Measurements from ENCODE around the gene KRTAP3-1. TPM values are rescaled to one million over a fixed set of nuclear protein-coding genes. Genes with fewer than 3 reads are reported as not detected.
"Not testable (repeated sequence)": the region's sequence is repeated elsewhere in the genome, so short reads cannot be mapped to it uniquely, and the experiment has no call there.

KRTAP3-1 gene
- total RNA-seq, result not detected

- Mint-ChIP-seq H3K4me3 (no peak within 1 kb of the TSS), H3K36me3 (ENCODE audit: low read depth) (no peaks in the 10 kb centered on the region), H3K4me1 (ENCODE audit: low read depth) (no peaks in the 10 kb centered on the region), H3K9me3 (ENCODE audit: insufficient read depth) (no peaks in the 10 kb centered on the region), H3K27ac (no peak within 1 kb of the TSS), H3K27me3 (ENCODE audit: low read depth) (peaks cover 7% of the 10 kb centered on the region)
- DNase-seq, result no peak
- CTCF ChIA-PET, result no interaction called here
- POLR2A ChIA-PET, result no interaction called here
- no peak for ATAC-seq
These were observed at the start of gene KRTAP3-1 for GRCh38 chr17:41008811-41009210. KRTAP3-1 (minus strand) TSS chr17:41009128; CDS start chr17:41009074, 54 bp downstream.

DNA sequence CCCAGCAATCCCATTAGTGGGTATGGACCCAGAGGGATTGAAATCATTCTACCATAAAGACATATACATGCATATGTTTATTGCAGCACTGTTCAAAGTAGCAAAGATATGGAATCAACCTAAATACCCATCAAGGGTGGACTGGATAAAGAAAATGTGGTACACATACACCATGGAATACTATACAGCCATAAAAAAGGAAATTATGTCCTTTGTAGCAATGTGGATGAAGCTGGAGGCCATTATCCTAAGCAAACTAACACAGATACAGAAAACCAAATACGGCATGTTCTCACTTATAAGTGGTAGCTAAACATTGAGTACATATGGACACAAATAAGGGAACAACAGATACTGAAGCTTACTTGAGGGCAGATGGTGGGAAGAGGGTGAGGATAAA is 48.6 kb upstream of the KRTAP3-1 start:
- ChIA-PET POLR2A (interaction anchor here (1.2 kb wide), 1 partner anchor 10 kb away, joined by 3 read pairs; the partner anchor contains the start of gene KRTAP2-1), CTCF (no interaction called here)
- no peak for ATAC-seq
- peaks cover 40% of the 10 kb centered on the region for H3K27me3 Mint-ChIP-seq (ENCODE audit: low read depth)
- H3K27ac Mint-ChIP-seq, result no peak overlapping the region
- DNase-seq, result no peak
- H3K4me3 Mint-ChIP-seq, result no peak overlapping the region
- H3K36me3 Mint-ChIP-seq (ENCODE audit: low read depth), result no peaks in the 10 kb centered on the region
- H3K4me1 Mint-ChIP-seq (ENCODE audit: low read depth), result no peaks in the 10 kb centered on the region
- H3K9me3 Mint-ChIP-seq (ENCODE audit: insufficient read depth), result no peaks in the 10 kb centered on the region

GRCh38 chr17:41055130-41055529 is 46.2 kb upstream of the KRTAP3-1 start, which contains the start of gene KRTAP2-2:
KRTAP2-2 (minus strand) TSS chr17:41055230; CDS start chr17:41055211, 19 bp downstream.
- H3K27ac Mint-ChIP-seq; H3K4me1 Mint-ChIP-seq (ENCODE audit: low read depth); POLR2A ChIA-PET; DNase-seq; ATAC-seq; H3K36me3 Mint-ChIP-seq (ENCODE audit: low read depth); H3K4me3 Mint-ChIP-seq; H3K9me3 Mint-ChIP-seq (ENCODE audit: insufficient read depth); CTCF ChIA-PET: not testable (repeated sequence)
- H3K27me3 Mint-ChIP-seq (ENCODE audit: low read depth), result peaks cover 34% of the 10 kb centered on the region

DNA sequence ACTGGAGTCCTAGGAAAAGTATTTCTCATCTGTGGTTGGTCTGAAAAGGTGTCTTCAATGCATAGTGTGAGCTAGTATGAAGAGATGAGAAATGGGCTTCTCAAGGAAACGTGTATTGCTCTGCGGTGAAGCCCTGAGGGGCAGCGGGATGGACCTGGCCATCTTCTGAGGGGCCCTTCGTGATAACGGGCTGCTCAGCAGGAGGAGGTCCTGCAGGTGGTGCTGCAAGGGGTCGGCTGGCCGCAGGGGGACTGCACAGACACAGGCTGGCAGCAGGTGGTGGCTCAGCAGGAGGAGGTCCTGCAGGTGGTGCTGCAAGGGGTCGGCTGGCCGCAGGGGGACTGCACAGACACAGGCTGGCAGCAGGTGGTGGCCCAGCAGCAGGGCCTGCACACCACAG is 45.6 kb upstream of the KRTAP3-1 start:
- H3K4me3 Mint-ChIP-seq; H3K36me3 Mint-ChIP-seq (ENCODE audit: low read depth); ATAC-seq; H3K9me3 Mint-ChIP-seq (ENCODE audit: insufficient read depth); CTCF ChIA-PET; POLR2A ChIA-PET; H3K27ac Mint-ChIP-seq; DNase-seq; H3K4me1 Mint-ChIP-seq (ENCODE audit: low read depth): not testable (repeated sequence)
- H3K27me3 Mint-ChIP-seq (ENCODE audit: low read depth), result peaks cover 33% of the 10 kb centered on the region

DNA sequence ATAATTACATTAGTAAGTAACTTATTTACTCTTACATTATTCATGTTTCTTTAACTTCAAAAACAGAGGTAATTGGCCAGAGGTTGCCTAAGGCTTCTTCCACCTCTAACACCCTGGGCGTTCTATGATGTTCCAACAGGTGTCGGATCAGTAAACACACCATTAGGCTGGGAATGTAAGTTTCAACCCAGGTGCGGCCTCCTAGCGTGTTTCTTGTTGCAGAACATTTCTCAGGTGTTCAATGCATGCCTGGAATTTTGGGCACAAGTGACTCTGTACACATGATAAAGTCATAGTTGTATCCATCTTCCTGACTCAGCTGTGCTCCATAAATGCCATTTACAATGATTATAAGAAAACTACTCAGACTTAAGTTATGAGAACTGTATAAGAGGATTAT is 45.1 kb upstream of the KRTAP3-1 start:
- POLR2A ChIA-PET, result no interaction called here
- no peaks in the 10 kb centered on the region for H3K36me3 Mint-ChIP-seq (ENCODE audit: low read depth)
- no peaks in the 10 kb centered on the region for H3K9me3 Mint-ChIP-seq (ENCODE audit: insufficient read depth)
- peaks cover 31% of the 10 kb centered on the region for H3K27me3 Mint-ChIP-seq (ENCODE audit: low read depth)
- H3K4me1 Mint-ChIP-seq (ENCODE audit: low read depth), result no peaks in the 10 kb centered on the region
- CTCF ChIA-PET, result no interaction called here
- no peak overlapping the region for H3K27ac Mint-ChIP-seq
- ATAC-seq (no peak), DNase-seq (no peak)
- H3K4me3 Mint-ChIP-seq, result no peak overlapping the region

GRCh38 chr17:41052566-41052965 is 43.6 kb upstream of the KRTAP3-1 start:
- ChIA-PET POLR2A (no interaction called here), CTCF (no interaction called here)
- peaks cover 28% of the 10 kb centered on the region for H3K27me3 Mint-ChIP-seq (ENCODE audit: low read depth)
- H3K9me3 Mint-ChIP-seq (ENCODE audit: insufficient read depth), result no peaks in the 10 kb centered on the region
- ATAC-seq, result no peak
- H3K27ac Mint-ChIP-seq, result no peak overlapping the region
- H3K4me3 Mint-ChIP-seq, result no peak overlapping the region
- DNase-seq, result no peak
- H3K36me3 Mint-ChIP-seq (ENCODE audit: low read depth), result no peaks in the 10 kb centered on the region
- no peaks in the 10 kb centered on the region for H3K4me1 Mint-ChIP-seq (ENCODE audit: low read depth)

DNA sequence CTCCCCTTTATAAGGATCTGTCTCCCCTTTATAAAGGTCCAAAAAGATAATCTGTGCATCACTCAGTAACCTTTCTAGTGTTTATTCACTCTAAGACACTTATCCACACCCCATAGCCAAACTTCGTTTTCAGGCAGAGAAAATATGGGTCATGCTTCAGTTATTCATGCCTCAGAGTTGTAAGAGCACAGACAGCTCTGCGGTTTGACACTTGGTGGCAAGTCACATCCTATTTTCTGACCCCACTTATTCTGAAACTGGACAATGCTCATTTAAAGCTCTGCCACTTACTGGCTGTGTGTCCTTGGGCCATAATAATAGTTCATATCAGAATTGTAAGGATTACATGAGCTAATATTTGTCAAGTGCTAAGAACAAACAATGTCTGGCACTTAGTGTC is 40.2 kb upstream of the KRTAP3-1 start:
- no peaks in the 10 kb centered on the region for H3K4me1 Mint-ChIP-seq (ENCODE audit: low read depth)
- no peaks in the 10 kb centered on the region for H3K9me3 Mint-ChIP-seq (ENCODE audit: insufficient read depth)
- POLR2A ChIA-PET, result no interaction called here
- no peak overlapping the region for H3K4me3 Mint-ChIP-seq
- no peak overlapping the region for H3K27ac Mint-ChIP-seq
- H3K27me3 Mint-ChIP-seq (ENCODE audit: low read depth), result peaks cover 32% of the 10 kb centered on the region
- CTCF ChIA-PET, result no interaction called here
- DNase-seq, result no peak
- H3K36me3 Mint-ChIP-seq (ENCODE audit: low read depth), result no peaks in the 10 kb centered on the region
- no peak for ATAC-seq

GRCh38 chr17:41048441-41048840 is 39.5 kb upstream of the KRTAP3-1 start:
- ChIA-PET CTCF (no interaction called here), POLR2A (interaction anchor here (0.7 kb wide), 1 partner anchor 137 kb away, joined by 3 read pairs; no protein-coding TSS in a partner anchor)
- H3K9me3 Mint-ChIP-seq (ENCODE audit: insufficient read depth), result peaks cover 2% of the 10 kb centered on the region
- ATAC-seq (no peak), DNase-seq (no peak)
- no peaks in the 10 kb centered on the region for H3K4me1 Mint-ChIP-seq (ENCODE audit: low read depth)
- no peak overlapping the region for H3K27ac Mint-ChIP-seq
- no peak overlapping the region for H3K4me3 Mint-ChIP-seq
- H3K36me3 Mint-ChIP-seq (ENCODE audit: low read depth), result no peaks in the 10 kb centered on the region
- H3K27me3 Mint-ChIP-seq (ENCODE audit: low read depth), result peaks cover 30% of the 10 kb centered on the region

- H3K27me3 Mint-ChIP-seq (ENCODE audit: low read depth), result peaks cover 22% of the 10 kb centered on the region
- H3K36me3 Mint-ChIP-seq (ENCODE audit: low read depth); H3K4me1 Mint-ChIP-seq (ENCODE audit: low read depth); H3K4me3 Mint-ChIP-seq; H3K27ac Mint-ChIP-seq; H3K9me3 Mint-ChIP-seq (ENCODE audit: insufficient read depth); DNase-seq; CTCF ChIA-PET; ATAC-seq: not testable (repeated sequence)
- POLR2A ChIA-PET, result interaction anchor here (0.9 kb wide), 1 partner anchor 11 kb away, joined by 3 read pairs; no protein-coding TSS in a partner anchor
These were observed 38.0 kb upstream of the KRTAP3-1 start, which contains the start of gene KRTAP2-1 for GRCh38 chr17:41046735-41047465. KRTAP2-1 (minus strand) TSS chr17:41047316; CDS start chr17:41047267, 49 bp downstream.

DNA sequence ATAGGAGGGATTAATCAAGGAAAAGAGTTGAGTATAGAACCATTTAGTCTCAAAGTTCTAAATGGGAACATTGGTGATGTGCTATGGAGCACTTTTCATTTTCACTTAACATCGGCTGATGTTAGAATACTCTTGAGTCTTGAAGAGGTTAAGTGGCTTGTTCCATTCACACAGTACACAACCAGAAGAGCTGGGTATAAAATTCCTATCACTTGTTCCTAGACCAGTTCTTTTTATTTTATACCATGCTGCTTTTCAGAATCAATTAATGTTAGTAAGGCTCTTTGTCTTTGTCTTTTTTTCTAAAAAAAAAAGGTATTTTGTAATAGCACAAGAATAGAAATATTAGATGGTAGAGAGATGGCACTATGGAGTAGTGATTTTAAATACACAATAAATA is 34.0 kb upstream of the KRTAP3-1 start:
- Mint-ChIP-seq H3K4me1 (ENCODE audit: low read depth) (no peaks in the 10 kb centered on the region), H3K27me3 (ENCODE audit: low read depth) (peaks cover 18% of the 10 kb centered on the region), H3K9me3 (ENCODE audit: insufficient read depth) (peaks cover 8% of the 10 kb centered on the region), H3K4me3 (no peak overlapping the region), H3K36me3 (ENCODE audit: low read depth) (no peaks in the 10 kb centered on the region), H3K27ac (no peak overlapping the region)
- ChIA-PET POLR2A (no interaction called here), CTCF (no interaction called here)
- DNase-seq, result no peak
- ATAC-seq, result no peak

GRCh38 chr17:41040783-41041571 is 32.0 kb upstream of the KRTAP3-1 start, which contains the start of gene KRTAP1-1:
KRTAP1-1 (minus strand) TSS chr17:41041450; CDS start chr17:41041397, 53 bp downstream.
- DNase-seq; H3K4me3 Mint-ChIP-seq; ATAC-seq; H3K36me3 Mint-ChIP-seq (ENCODE audit: low read depth); H3K4me1 Mint-ChIP-seq (ENCODE audit: low read depth); POLR2A ChIA-PET; H3K27ac Mint-ChIP-seq; CTCF ChIA-PET; H3K9me3 Mint-ChIP-seq (ENCODE audit: insufficient read depth): not testable (repeated sequence)
- peaks cover 17% of the 10 kb centered on the region for H3K27me3 Mint-ChIP-seq (ENCODE audit: low read depth)

GRCh38 chr17:41037853-41038350 is 29.0 kb upstream of the KRTAP3-1 start:
- peaks cover 11% of the 10 kb centered on the region for H3K27me3 Mint-ChIP-seq (ENCODE audit: low read depth)
- H3K4me3 Mint-ChIP-seq, result no peak overlapping the region
- H3K27ac Mint-ChIP-seq, result no peak overlapping the region
- CTCF ChIA-PET, result no interaction called here
- H3K9me3 Mint-ChIP-seq (ENCODE audit: insufficient read depth), result peaks cover under 1% of the 10 kb centered on the region
- ATAC-seq (no peak), DNase-seq (no peak)
- H3K4me1 Mint-ChIP-seq (ENCODE audit: low read depth), result no peaks in the 10 kb centered on the region
- no peaks in the 10 kb centered on the region for H3K36me3 Mint-ChIP-seq (ENCODE audit: low read depth)
- POLR2A ChIA-PET, result no interaction called here
